ENCODE data around the gene ARHGEF10L. TPM values are rescaled to one million over a fixed set of nuclear protein-coding genes. Genes with fewer than 3 reads are reported as not detected.
A peak's percentile ranks its signal among the peaks of the same experiment; 100 is the strongest.

The ARHGEF10L gene
- total RNA-seq, 2 experiments from 2014 or later, result not detected

- no peaks in the 10 kb centered on the region for H3K4me1 Mint-ChIP-seq
- no peak for DNase-seq
- no peak overlapping the region for H3K27ac Mint-ChIP-seq
- H3K36me3 Mint-ChIP-seq, result no peaks in the 10 kb centered on the region
- peaks cover 4% of the 10 kb centered on the region for H3K27me3 Mint-ChIP-seq
- no peak overlapping the region for H3K4me3 Mint-ChIP-seq
- H3K9me3 Mint-ChIP-seq, result no peaks in the 10 kb centered on the region
These were observed 57.4 kb downstream of the ARHGEF10L start for GRCh38 chr1:17596651-17597509.

- no peak for DNase-seq
- no peaks in the 10 kb centered on the region for H3K9me3 Mint-ChIP-seq
- no peaks in the 10 kb centered on the region for H3K36me3 Mint-ChIP-seq
- no peaks in the 10 kb centered on the region for H3K4me1 Mint-ChIP-seq
- H3K27me3 Mint-ChIP-seq, result peaks cover 6% of the 10 kb centered on the region
- no peak overlapping the region for H3K4me3 Mint-ChIP-seq
- H3K27ac Mint-ChIP-seq, result no peak overlapping the region
These were observed 58.2 kb downstream of the ARHGEF10L start for GRCh38 chr1:17597651-17598050.

GRCh38 chr1:17598251-17598650 lies 58.8 kb downstream of the ARHGEF10L start:
- DNase-seq, result no peak
- H3K27ac Mint-ChIP-seq, result no peak overlapping the region
- H3K4me3 Mint-ChIP-seq, result no peak overlapping the region
- no peaks in the 10 kb centered on the region for H3K9me3 Mint-ChIP-seq
- H3K4me1 Mint-ChIP-seq, result no peaks in the 10 kb centered on the region
- H3K27me3 Mint-ChIP-seq, result peaks cover 8% of the 10 kb centered on the region
- H3K36me3 Mint-ChIP-seq, result no peaks in the 10 kb centered on the region

GRCh38 chr1:17599291-17599953 lies 59.9 kb downstream of the ARHGEF10L start:
- H3K4me3 Mint-ChIP-seq, result no peak overlapping the region
- no peaks in the 10 kb centered on the region for H3K4me1 Mint-ChIP-seq
- no peaks in the 10 kb centered on the region for H3K9me3 Mint-ChIP-seq
- no peak overlapping the region for H3K27ac Mint-ChIP-seq
- H3K27me3 Mint-ChIP-seq, result peaks cover 8% of the 10 kb centered on the region
- no peaks in the 10 kb centered on the region for H3K36me3 Mint-ChIP-seq
- no peak for DNase-seq

- no peaks in the 10 kb centered on the region for H3K4me1 Mint-ChIP-seq
- H3K27me3 Mint-ChIP-seq, result peaks cover 8% of the 10 kb centered on the region
- H3K9me3 Mint-ChIP-seq, result no peaks in the 10 kb centered on the region
- no peak overlapping the region for H3K4me3 Mint-ChIP-seq
- DNase-seq, result no peak
- H3K27ac Mint-ChIP-seq, result no peak overlapping the region
- no peaks in the 10 kb centered on the region for H3K36me3 Mint-ChIP-seq
These were observed 60.4 kb downstream of the ARHGEF10L start for GRCh38 chr1:17599954-17600300.

GRCh38 chr1:17600321-17600720 lies 60.8 kb downstream of the ARHGEF10L start:
- H3K4me3 Mint-ChIP-seq, result no peak overlapping the region
- no peaks in the 10 kb centered on the region for H3K9me3 Mint-ChIP-seq
- DNase-seq, result no peak
- no peaks in the 10 kb centered on the region for H3K4me1 Mint-ChIP-seq
- peaks cover 8% of the 10 kb centered on the region for H3K27me3 Mint-ChIP-seq
- H3K27ac Mint-ChIP-seq, result no peak overlapping the region
- no peaks in the 10 kb centered on the region for H3K36me3 Mint-ChIP-seq

GRCh38 chr1:17601643-17602382 lies 62.3 kb downstream of the ARHGEF10L start:
- H3K4me1 Mint-ChIP-seq, result no peaks in the 10 kb centered on the region
- no peaks in the 10 kb centered on the region for H3K9me3 Mint-ChIP-seq
- H3K27ac Mint-ChIP-seq, result no peak overlapping the region
- no peak for DNase-seq
- no peaks in the 10 kb centered on the region for H3K36me3 Mint-ChIP-seq
- H3K27me3 Mint-ChIP-seq, result peaks cover 8% of the 10 kb centered on the region
- H3K4me3 Mint-ChIP-seq, result no peak overlapping the region

- Mint-ChIP-seq H3K36me3 (no peaks in the 10 kb centered on the region), H3K4me1 (no peaks in the 10 kb centered on the region), H3K27me3 (peaks cover 6% of the 10 kb centered on the region), H3K9me3 (no peaks in the 10 kb centered on the region), H3K27ac (no peak overlapping the region), H3K4me3 (no peak overlapping the region)
- DNase-seq, result no peak
These were observed 63.8 kb downstream of the ARHGEF10L start for GRCh38 chr1:17603091-17603841.

- DNase-seq, result no peak
- H3K36me3 Mint-ChIP-seq, result no peaks in the 10 kb centered on the region
These were observed 66.3 kb downstream of the ARHGEF10L start for GRCh38 chr1:17605582-17606344.

GRCh38 chr1:17606826-17607440 lies 67.4 kb downstream of the ARHGEF10L start:
- no peak overlapping the region for H3K27ac Mint-ChIP-seq
- DNase-seq, result peak; percentile 45
- H3K9me3 Mint-ChIP-seq, result no peaks in the 10 kb centered on the region
- no peaks in the 10 kb centered on the region for H3K4me1 Mint-ChIP-seq
- no peak overlapping the region for H3K4me3 Mint-ChIP-seq
- peaks cover 4% of the 10 kb centered on the region for H3K27me3 Mint-ChIP-seq
- H3K36me3 Mint-ChIP-seq, result no peaks in the 10 kb centered on the region

More at GRCh38 chr1:17605582-17606344, 66.3 kb downstream of the ARHGEF10L start:
- no peaks in the 10 kb centered on the region for H3K4me1 Mint-ChIP-seq
- no peaks in the 10 kb centered on the region for H3K9me3 Mint-ChIP-seq
- H3K4me3 Mint-ChIP-seq, result no peak overlapping the region
- H3K27me3 Mint-ChIP-seq, result peaks cover 4% of the 10 kb centered on the region
- H3K27ac Mint-ChIP-seq, result no peak overlapping the region

- H3K4me1 Mint-ChIP-seq, result no peaks in the 10 kb centered on the region
- H3K9me3 Mint-ChIP-seq, result no peaks in the 10 kb centered on the region
- H3K4me3 Mint-ChIP-seq, result no peak overlapping the region
- DNase-seq, result no peak
- no peaks in the 10 kb centered on the region for H3K36me3 Mint-ChIP-seq
- H3K27me3 Mint-ChIP-seq, result no peaks in the 10 kb centered on the region
- H3K27ac Mint-ChIP-seq, result no peak overlapping the region
These were observed 68.4 kb downstream of the ARHGEF10L start for GRCh38 chr1:17607644-17608581.

- Mint-ChIP-seq H3K9me3 (no peaks in the 10 kb centered on the region), H3K4me3 (no peak overlapping the region), H3K27me3 (no peaks in the 10 kb centered on the region), H3K4me1 (no peaks in the 10 kb centered on the region), H3K27ac (no peak overlapping the region), H3K36me3 (no peaks in the 10 kb centered on the region)
- DNase-seq, result no peak
These were observed 70.0 kb downstream of the ARHGEF10L start for GRCh38 chr1:17609529-17609928.

- no peaks in the 10 kb centered on the region for H3K27me3 Mint-ChIP-seq
- no peak overlapping the region for H3K27ac Mint-ChIP-seq
- no peak overlapping the region for H3K4me3 Mint-ChIP-seq
- no peak for DNase-seq
- H3K36me3 Mint-ChIP-seq, result no peaks in the 10 kb centered on the region
- H3K9me3 Mint-ChIP-seq, result no peaks in the 10 kb centered on the region
- no peaks in the 10 kb centered on the region for H3K4me1 Mint-ChIP-seq
These were observed 70.6 kb downstream of the ARHGEF10L start for GRCh38 chr1:17610085-17610484.

Measured in activated naive CD8-positive, alpha-beta T cell treated with anti-CD3 and anti-CD28 coated beads for 36 hours (primary cell).